ENCODE measurements around the gene CFAP46. TPM values are rescaled to one million over a fixed set of nuclear protein-coding genes. Genes with fewer than 3 reads are reported as not detected.
"Not testable (repeated sequence)": the region's sequence is repeated elsewhere in the genome, so short reads cannot be mapped to it uniquely, and the experiment has no call there.

The CFAP46 gene
- polyA plus RNA-seq, 6 donors from 2014 or later = 0.05 TPM; not detected in 5

- peak overlapping the region in 4 of 6 donors; percentile 68 to 88 (median 84) for H3K27ac Mint-ChIP-seq
- not testable (repeated sequence) for ATAC-seq (ENCODE audit: low read depth in 2 of 2); H3K27me3 Mint-ChIP-seq; DNase-seq; H3K36me3 Mint-ChIP-seq; H3K9me3 Mint-ChIP-seq
- H3K4me3 Mint-ChIP-seq = peak overlapping the region in 1 of 8 donors; percentile 44
- H3K4me1 Mint-ChIP-seq = peaks cover 20 to 22% (median 20%) of the 10 kb centered on the region in 3 donors
Observed at GRCh38 chr10:132931258-132932250, 10.8 kb downstream of the CFAP46 start.

DNA sequence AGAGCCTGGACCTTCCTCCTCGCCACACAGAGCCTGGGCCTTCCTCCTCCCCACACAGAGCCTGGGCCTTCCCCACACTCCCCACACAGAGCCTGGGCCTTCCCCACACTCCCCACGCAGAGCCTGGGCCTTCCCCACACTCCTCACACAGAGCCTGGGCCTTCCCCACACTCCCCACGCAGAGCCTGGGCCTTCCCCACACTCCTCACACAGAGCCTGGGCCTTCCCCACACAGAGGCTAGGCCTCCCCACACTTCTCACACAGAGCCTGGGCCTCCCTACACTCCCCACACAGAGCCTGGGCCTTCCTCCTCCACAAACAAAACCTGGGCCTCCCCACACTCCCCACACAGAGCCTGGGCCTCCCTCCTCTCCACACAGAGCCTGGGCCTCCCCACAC, 11.7 kb downstream of the CFAP46 start:
- not testable (repeated sequence) for ATAC-seq (ENCODE audit: low read depth in 2 of 2); H3K36me3 Mint-ChIP-seq; H3K9me3 Mint-ChIP-seq; DNase-seq; H3K4me3 Mint-ChIP-seq
- H3K4me1 Mint-ChIP-seq = peaks cover 20 to 22% (median 20%) of the 10 kb centered on the region in 3 donors
- peak overlapping the region in 2 of 6 donors; percentile 84 to 85 for H3K27ac Mint-ChIP-seq
- peaks cover 0 to 11% (median 0%) of the 10 kb centered on the region in 3 donors for H3K27me3 Mint-ChIP-seq

DNA sequence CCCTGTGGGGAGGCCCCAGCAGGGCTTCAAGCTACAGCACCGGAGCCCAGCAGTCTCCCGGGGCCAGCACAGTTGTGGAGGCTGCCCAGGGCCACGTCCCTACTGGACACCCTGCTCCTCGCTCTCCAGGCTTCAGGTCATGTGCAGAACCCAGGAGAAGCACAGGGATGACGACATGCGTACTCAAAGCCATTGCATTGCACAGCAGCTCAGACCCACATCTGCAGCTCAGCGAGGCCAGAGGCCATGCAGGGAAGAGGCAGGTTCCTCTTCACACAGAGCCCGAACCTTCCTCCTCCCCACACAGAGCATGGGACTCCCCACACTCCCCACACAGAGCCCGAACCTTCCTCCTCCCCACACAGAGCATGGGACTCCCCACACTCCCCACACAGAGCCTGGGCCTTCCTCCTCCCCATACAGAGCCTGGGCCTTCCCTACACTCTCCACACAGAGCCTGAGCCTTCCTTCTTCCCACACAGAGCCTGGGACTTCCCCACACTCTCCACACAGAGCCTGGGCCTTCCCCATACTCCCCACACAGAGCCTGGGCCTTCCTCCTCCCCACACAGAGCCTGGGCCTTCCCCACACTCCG, 12.3 kb downstream of the CFAP46 start:
- Mint-ChIP-seq H3K4me3 (peak overlapping the region in 2 of 8 donors; percentile 20 to 59), H3K36me3 (no peaks in the 10 kb centered on the region), H3K27ac (peak overlapping the region in 5 of 6 donors; percentile 24 to 91 (median 47)), H3K27me3 (peaks cover 0 to 11% (median 0%) of the 10 kb centered on the region in 3 donors), H3K4me1 (peaks cover 20 to 22% (median 20%) of the 10 kb centered on the region in 3 donors), H3K9me3 (peaks cover 0 to 2% (median 0%) of the 10 kb centered on the region in 7 donors)
- no peak for DNase-seq
- peak; percentile 25 to 46 for ATAC-seq (ENCODE audit: low read depth in 2 of 2)

DNA sequence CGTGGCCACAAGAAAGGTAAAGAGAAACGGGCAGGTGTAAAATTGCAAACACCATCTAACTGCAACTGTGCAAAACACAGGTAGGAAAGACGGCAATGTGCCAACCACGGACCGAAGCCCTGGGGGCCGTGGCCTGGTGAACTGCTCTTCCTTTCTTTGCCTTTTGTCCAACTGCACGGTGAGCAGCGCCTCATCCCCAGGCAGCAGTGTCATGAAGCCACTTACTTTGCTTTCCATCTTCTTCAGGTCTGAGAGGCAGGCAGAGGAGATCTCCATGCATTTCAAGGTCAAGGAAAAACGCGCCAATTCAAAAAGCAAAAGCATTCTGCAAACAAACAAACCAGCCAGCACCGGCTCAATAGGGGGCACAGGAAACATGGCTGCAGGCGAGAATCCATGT, 12.9 kb downstream of the CFAP46 start:
- H3K9me3 Mint-ChIP-seq = peaks cover 0 to 2% (median 0%) of the 10 kb centered on the region in 7 donors
- H3K27me3 Mint-ChIP-seq = peaks cover 0 to 11% (median 0%) of the 10 kb centered on the region in 3 donors
- ATAC-seq (ENCODE audit: low read depth in 2 of 2) (no peak), DNase-seq (no peak)
- peak overlapping the region in 3 of 6 donors; percentile 27 to 73 (median 70) for H3K27ac Mint-ChIP-seq
- peaks cover 20 to 22% (median 20%) of the 10 kb centered on the region in 3 donors for H3K4me1 Mint-ChIP-seq
- no peaks in the 10 kb centered on the region for H3K36me3 Mint-ChIP-seq
- no peak overlapping the region for H3K4me3 Mint-ChIP-seq

DNA sequence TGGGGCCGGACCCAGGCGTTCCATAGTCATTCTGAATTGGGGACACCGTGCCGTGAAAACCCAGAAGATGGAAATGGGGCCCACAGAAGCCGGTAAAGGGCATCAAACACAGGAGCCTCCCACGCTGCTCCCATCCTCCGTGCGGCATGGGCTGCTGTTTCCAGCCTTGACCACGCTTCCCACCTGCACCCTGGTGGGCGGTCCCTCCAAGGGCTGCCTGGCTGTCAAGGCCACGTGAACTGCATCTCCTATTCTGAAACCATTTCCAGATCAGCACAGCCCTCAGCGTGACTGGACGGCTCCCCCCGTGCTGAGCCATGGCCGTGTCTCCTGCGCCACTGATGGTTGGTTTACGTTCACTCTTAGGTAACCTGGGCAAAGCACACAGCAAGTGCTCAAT, 14.1 kb downstream of the CFAP46 start:
- no peaks in the 10 kb centered on the region for H3K36me3 Mint-ChIP-seq
- H3K9me3 Mint-ChIP-seq = peaks cover 0 to 2% (median 0%) of the 10 kb centered on the region in 7 donors
- H3K27me3 Mint-ChIP-seq = peaks cover 0 to 16% (median 0%) of the 10 kb centered on the region in 3 donors
- peaks cover 20 to 22% (median 20%) of the 10 kb centered on the region in 3 donors for H3K4me1 Mint-ChIP-seq
- H3K27ac Mint-ChIP-seq = no peak overlapping the region
- ATAC-seq (ENCODE audit: low read depth in 2 of 2) (no peak), DNase-seq (no peak)
- H3K4me3 Mint-ChIP-seq = no peak overlapping the region

- Mint-ChIP-seq H3K4me1 (peaks cover 20 to 22% (median 20%) of the 10 kb centered on the region in 3 donors), H3K27ac (no peak overlapping the region), H3K9me3 (peaks cover 0 to 2% (median 0%) of the 10 kb centered on the region in 7 donors), H3K27me3 (peaks cover 0 to 16% (median 0%) of the 10 kb centered on the region in 3 donors), H3K36me3 (no peaks in the 10 kb centered on the region), H3K4me3 (no peak overlapping the region)
- DNase-seq = no peak
- no peak for ATAC-seq (ENCODE audit: low read depth in 2 of 2)
Observed at GRCh38 chr10:132927824-132928223, 14.5 kb downstream of the CFAP46 start.

- ATAC-seq (ENCODE audit: low read depth in 2 of 2) (no peak), DNase-seq (no peak)
- no peaks in the 10 kb centered on the region for H3K36me3 Mint-ChIP-seq
- peak overlapping the region in 1 of 6 donors; percentile 83 for H3K27ac Mint-ChIP-seq
- peaks cover 0 to 2% (median 0%) of the 10 kb centered on the region in 7 donors for H3K9me3 Mint-ChIP-seq
- H3K4me1 Mint-ChIP-seq = peaks cover 13 to 16% (median 14%) of the 10 kb centered on the region in 3 donors
- H3K27me3 Mint-ChIP-seq = peaks cover 0 to 16% (median 0%) of the 10 kb centered on the region in 3 donors
- H3K4me3 Mint-ChIP-seq = no peak overlapping the region
Observed at GRCh38 chr10:132926777-132927650, 15.4 kb downstream of the CFAP46 start.

DNA sequence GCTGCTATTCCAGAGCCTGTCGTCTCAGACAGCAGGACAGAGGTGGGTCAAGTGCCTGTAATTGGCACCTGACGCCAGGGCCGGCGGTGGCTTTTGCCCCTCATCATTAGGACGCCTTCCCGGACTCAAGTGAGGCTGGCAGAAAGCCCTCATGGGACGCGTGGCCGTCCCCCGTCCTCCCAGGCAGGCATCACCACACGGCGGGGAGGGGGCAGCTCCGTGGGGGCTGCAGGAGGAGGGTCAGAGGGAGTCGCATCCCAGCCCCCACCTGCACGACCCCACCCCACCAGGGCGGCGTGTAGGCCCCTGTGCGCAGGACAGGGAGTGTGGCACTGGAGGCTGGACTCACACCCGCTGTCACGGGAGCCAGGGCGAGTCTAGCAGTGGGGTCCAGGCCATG, 16.3 kb downstream of the CFAP46 start:
- H3K9me3 Mint-ChIP-seq = no peaks in the 10 kb centered on the region
- peaks cover 0 to 22% (median 8%) of the 10 kb centered on the region in 3 donors for H3K27me3 Mint-ChIP-seq
- H3K4me1 Mint-ChIP-seq = peaks cover 5 to 8% (median 8%) of the 10 kb centered on the region in 3 donors
- H3K4me3 Mint-ChIP-seq = no peak overlapping the region
- DNase-seq (no peak), ATAC-seq (ENCODE audit: low read depth in 2 of 2) (no peak)
- H3K27ac Mint-ChIP-seq = no peak overlapping the region
- H3K36me3 Mint-ChIP-seq = no peaks in the 10 kb centered on the region

GRCh38 chr10:132925614-132926013, 16.8 kb downstream of the CFAP46 start:
- ATAC-seq (ENCODE audit: low read depth in 2 of 2) = no peak
- DNase-seq = no peak
- Mint-ChIP-seq H3K27ac (no peak overlapping the region), H3K36me3 (no peaks in the 10 kb centered on the region), H3K9me3 (no peaks in the 10 kb centered on the region), H3K4me1 (peaks cover 5 to 8% (median 8%) of the 10 kb centered on the region in 3 donors), H3K4me3 (no peak overlapping the region), H3K27me3 (peaks cover 0 to 23% (median 8%) of the 10 kb centered on the region in 3 donors)

DNA sequence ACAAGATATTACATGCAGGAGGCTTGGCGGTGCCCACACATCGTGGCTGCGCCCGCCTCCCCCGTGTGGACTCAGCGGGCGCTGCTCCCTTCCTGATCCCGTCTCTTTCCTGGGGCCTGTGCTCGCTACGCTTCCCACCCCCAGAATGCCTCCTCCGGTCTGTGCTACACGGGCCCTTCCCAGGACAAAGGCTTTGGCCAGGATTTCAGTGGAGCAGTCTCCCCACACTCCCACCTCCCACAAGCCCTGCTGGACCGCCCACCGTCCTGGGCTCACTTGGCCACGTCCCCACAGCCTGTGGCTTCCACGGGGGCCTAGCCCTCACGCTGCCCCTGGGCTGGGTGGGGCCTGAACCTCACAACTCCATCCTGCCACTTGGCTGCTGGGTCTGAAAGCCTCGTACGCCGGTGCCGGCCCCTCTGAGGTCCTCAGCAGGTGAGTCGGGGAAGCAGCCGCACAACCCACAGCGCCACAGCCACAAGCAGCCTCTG, 17.3 kb downstream of the CFAP46 start:
- Mint-ChIP-seq H3K9me3 (no peaks in the 10 kb centered on the region), H3K27ac (no peak overlapping the region)
- no peak for DNase-seq

GRCh38 chr10:132924046-132924952, 18.1 kb downstream of the CFAP46 start:
- Mint-ChIP-seq H3K36me3 (no peaks in the 10 kb centered on the region), H3K4me3 (peak overlapping the region in 1 of 8 donors; percentile 26), H3K4me1 (peaks cover 0 to under 1% (median 0%) of the 10 kb centered on the region in 3 donors), H3K27me3 (peaks cover 0 to 29% (median 8%) of the 10 kb centered on the region in 3 donors), H3K9me3 (no peaks in the 10 kb centered on the region), H3K27ac (peak overlapping the region in 1 of 6 donors; percentile 47)
- DNase-seq = no peak
- ATAC-seq (ENCODE audit: low read depth in 2 of 2) = no peak

More for the DNA sequence above, 17.3 kb downstream of the CFAP46 start:
- ATAC-seq (ENCODE audit: low read depth in 2 of 2) = no peak
- H3K27me3 Mint-ChIP-seq = peaks cover 0 to 28% (median 8%) of the 10 kb centered on the region in 3 donors
- peaks cover 5 to 6% (median 6%) of the 10 kb centered on the region in 3 donors for H3K4me1 Mint-ChIP-seq
- no peak overlapping the region for H3K4me3 Mint-ChIP-seq
- no peaks in the 10 kb centered on the region for H3K36me3 Mint-ChIP-seq

- H3K4me1 Mint-ChIP-seq; DNase-seq; H3K27ac Mint-ChIP-seq; H3K9me3 Mint-ChIP-seq; ATAC-seq (ENCODE audit: low read depth in 2 of 2); H3K4me3 Mint-ChIP-seq; H3K36me3 Mint-ChIP-seq: not testable (repeated sequence)
- peaks cover 0 to 35% (median 8%) of the 10 kb centered on the region in 3 donors for H3K27me3 Mint-ChIP-seq
Observed at GRCh38 chr10:132923384-132923783, 19.0 kb downstream of the CFAP46 start.

All from naive B cell (primary cell).